Measurements from ENCODE around the gene ITGAD.

DNA sequence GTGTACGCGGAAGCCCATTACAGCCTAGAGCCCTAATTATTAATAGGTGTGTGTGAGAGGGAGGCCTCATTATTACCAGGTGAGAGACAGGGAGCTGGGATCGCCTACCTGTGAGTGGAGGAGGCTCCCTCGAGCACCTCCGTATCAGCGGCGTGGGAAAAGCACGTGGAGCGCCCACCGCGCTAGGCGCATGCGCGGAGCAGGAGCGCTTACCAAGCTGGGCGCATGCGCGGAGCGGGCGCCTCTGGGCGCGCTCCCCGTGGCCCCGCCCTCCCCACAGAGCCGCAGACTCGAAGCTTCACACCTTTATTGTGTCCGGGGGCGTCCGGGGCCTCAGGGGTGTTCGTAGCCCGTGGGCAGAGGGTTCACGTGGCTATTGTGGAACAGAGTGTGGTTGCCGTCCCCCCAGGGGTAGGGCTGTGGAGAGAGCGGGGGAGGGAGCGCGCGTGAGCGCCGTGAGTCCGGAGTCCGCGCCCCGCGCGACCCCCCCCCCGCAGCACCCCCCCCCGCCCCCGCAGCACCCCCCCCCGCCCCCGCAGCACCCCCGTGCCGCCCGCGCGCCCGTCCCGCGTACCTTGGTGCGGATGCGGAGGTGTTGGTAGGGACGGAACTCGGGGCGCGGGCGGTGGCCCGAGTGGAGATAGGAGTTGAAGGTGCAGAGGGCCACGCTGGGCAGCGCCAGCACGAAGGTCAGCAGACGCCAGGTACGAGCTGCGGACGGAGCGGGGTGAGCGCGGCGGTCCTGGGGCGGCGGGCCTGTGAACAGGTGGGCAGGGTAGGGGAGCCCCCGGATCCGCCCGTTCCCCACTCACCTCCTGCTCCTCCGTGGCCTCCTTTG lies 34.5 kb downstream of the ITGAD start:
- TF ChIP-seq, protein P1, sequence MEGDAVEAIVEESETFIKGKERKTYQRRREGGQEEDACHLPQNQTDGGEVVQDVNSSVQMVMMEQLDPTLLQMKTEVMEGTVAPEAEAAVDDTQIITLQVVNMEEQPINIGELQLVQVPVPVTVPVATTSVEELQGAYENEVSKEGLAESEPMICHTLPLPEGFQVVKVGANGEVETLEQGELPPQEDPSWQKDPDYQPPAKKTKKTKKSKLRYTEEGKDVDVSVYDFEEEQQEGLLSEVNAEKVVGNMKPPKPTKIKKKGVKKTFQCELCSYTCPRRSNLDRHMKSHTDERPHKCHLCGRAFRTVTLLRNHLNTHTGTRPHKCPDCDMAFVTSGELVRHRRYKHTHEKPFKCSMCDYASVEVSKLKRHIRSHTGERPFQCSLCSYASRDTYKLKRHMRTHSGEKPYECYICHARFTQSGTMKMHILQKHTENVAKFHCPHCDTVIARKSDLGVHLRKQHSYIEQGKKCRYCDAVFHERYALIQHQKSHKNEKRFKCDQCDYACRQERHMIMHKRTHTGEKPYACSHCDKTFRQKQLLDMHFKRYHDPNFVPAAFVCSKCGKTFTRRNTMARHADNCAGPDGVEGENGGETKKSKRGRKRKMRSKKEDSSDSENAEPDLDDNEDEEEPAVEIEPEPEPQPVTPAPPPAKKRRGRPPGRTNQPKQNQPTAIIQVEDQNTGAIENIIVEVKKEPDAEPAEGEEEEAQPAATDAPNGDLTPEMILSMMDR (IDR thresholded peaks at IDR 0.05): no peak
- TF ChIP-seq POLR2A (IDR thresholded peaks at IDR 0.05): no peak
- TF ChIP-seq POLR2AphosphoS5 (IDR thresholded peaks at IDR 0.05): no peak

Data from breast epithelium (tissue), 3 donors.